ENCODE measurements around the gene HSPA12A.

The HSPA12A gene

GRCh38 chr10:116743266-116744064 is 1.1 kb upstream of the HSPA12A start:
- no peak for DNase-seq (ENCODE audit: low read depth)

- no peak for DNase-seq (ENCODE audit: low read depth)
Measured at GRCh38 chr10:116741391-116742351, 695 bp downstream of the HSPA12A start.

- no peak for DNase-seq (ENCODE audit: low read depth)
Measured at GRCh38 chr10:116740971-116741370, 1.4 kb downstream of the HSPA12A start.

- no peak for DNase-seq (ENCODE audit: low read depth)
Measured at GRCh38 chr10:116738339-116738738, 4.0 kb downstream of the HSPA12A start.

- no peak for DNase-seq (ENCODE audit: low read depth)
Measured at GRCh38 chr10:116737627-116738327, 4.6 kb downstream of the HSPA12A start.

- DNase-seq (ENCODE audit: low read depth) = no peak
Measured at GRCh38 chr10:116733566-116733965, 8.8 kb downstream of the HSPA12A start.

GRCh38 chr10:116732573-116732972 is 9.8 kb downstream of the HSPA12A start:
- DNase-seq (ENCODE audit: low read depth) = no peak

- no peak for DNase-seq (ENCODE audit: low read depth)
Measured at GRCh38 chr10:116730464-116731260, 11.7 kb downstream of the HSPA12A start.

- DNase-seq (ENCODE audit: low read depth) = no peak
Measured at GRCh38 chr10:116729243-116729642, 13.1 kb downstream of the HSPA12A start.

- no peak for DNase-seq (ENCODE audit: low read depth)
Measured at GRCh38 chr10:116728526-116729096, 13.8 kb downstream of the HSPA12A start.

- peak; percentile 23 for DNase-seq (ENCODE audit: low read depth)
Measured at GRCh38 chr10:116723428-116724281, 18.7 kb downstream of the HSPA12A start.

- DNase-seq (ENCODE audit: low read depth) = no peak
Measured at GRCh38 chr10:116722736-116723427, 19.5 kb downstream of the HSPA12A start.

GRCh38 chr10:116721547-116722392 is 20.6 kb downstream of the HSPA12A start:
- no peak for DNase-seq (ENCODE audit: low read depth)

GRCh38 chr10:116720668-116721546 is 21.5 kb downstream of the HSPA12A start:
- DNase-seq (ENCODE audit: low read depth) = no peak

- DNase-seq (ENCODE audit: low read depth) = no peak
Measured at GRCh38 chr10:116720241-116720643, 22.1 kb downstream of the HSPA12A start.

GRCh38 chr10:116719804-116720203 is 22.6 kb downstream of the HSPA12A start:
- DNase-seq (ENCODE audit: low read depth) = no peak

GRCh38 chr10:116718058-116718457 is 24.3 kb downstream of the HSPA12A start:
- DNase-seq (ENCODE audit: low read depth) = no peak

- no peak for DNase-seq (ENCODE audit: low read depth)
Measured at GRCh38 chr10:116716381-116716780, 26.0 kb downstream of the HSPA12A start.

All from activated T-helper 1 cell treated with Interleukin-2 at 50 U/mL for 16 hours (primary cell).